ENCODE data around the gene DTHD1. TPM values are rescaled to one million over a fixed set of nuclear protein-coding genes. Genes with fewer than 3 reads are reported as not detected.
A peak's percentile ranks its signal among the peaks of the same experiment; 100 is the strongest.

Gene DTHD1
- total and polyA plus RNA-seq, 10 of the 15 experiments (the other 5 are each of a cell fraction or from before 2014, with no cell fraction given) = 0.05 to 2.8 (median 1.4) TPM

GRCh38 chr4:36241771-36242170, 39.6 kb upstream of the DTHD1 start:
- ATAC-seq (peak; percentile 64), FAIRE-seq (peak; percentile 90), DNase-seq (ENCODE audit: low read depth, low spot score) (peak; percentile 53)
- SMC1A ChIA-PET (ENCODE audit: uncharacterized antibody, unreplicated experiment) = interaction anchor here (0.9 to 6.9 kb wide), 23 partner anchors 9 to 163 kb away, joined by 3 to 78 read pairs (median 11); no protein-coding TSS in a partner anchor
- H4K20me1 ChIP-seq (ENCODE audit: control insufficient read depth, insufficient read depth) = no peaks in the 10 kb centered on the region
- H3K4me1 ChIP-seq (ENCODE audit: control insufficient read depth, insufficient read depth, low read length) = no peaks in the 10 kb centered on the region; the same call in 1 of the 2 replicates
- intact Hi-C loops (cut with micrococcal nuclease; ENCODE audit: unreplicated experiment) = loop anchor here (2.0 to 5.0 kb wide), 2 partner anchors 145 to 1651 kb away; partner anchors contain the start of gene TBC1D1
- H3K27me3 ChIP-seq (replicated peaks in 1 of 2; ENCODE audit: control insufficient read depth in 2 of 2, insufficient read depth in 2 of 2, low read length in 1 of 2) = no peaks in the 10 kb centered on the region
- H3K4me2 ChIP-seq (ENCODE audit: control insufficient read depth, insufficient read depth) = peak overlapping the region; percentile 72
- POLR2A ChIA-PET = interaction anchor here (0.5 to 1.9 kb wide), 4 partner anchors 10 to 1611 kb away, joined by 3 to 10 read pairs (median 3); no protein-coding TSS in a partner anchor
- peaks cover 0 to 15% of the 10 kb centered on the region in 2 experiments; a peak in 1 of 4 replicates for H3K36me3 ChIP-seq (ENCODE audit: control insufficient read depth in 2 of 2, insufficient read depth in 2 of 2, low read length in 1 of 2)
- RAD21 ChIA-PET (ENCODE audit: unreplicated experiment) = interaction anchor here (1.0 to 4.5 kb wide), 11 partner anchors 12 to 158 kb away, joined by 3 to 51 read pairs (median 14); no protein-coding TSS in a partner anchor
- H2AFZ ChIP-seq (ENCODE audit: control insufficient read depth, low read depth, low read length) = no peak overlapping the region
- H3K9ac ChIP-seq (ENCODE audit: control insufficient read depth, insufficient read depth, low read length) = peak overlapping the region; percentile 94
- CTCF ChIA-PET = interaction anchor here (1.0 to 4.5 kb wide), 3 partner anchors 17 to 151 kb away, joined by 3 to 23 read pairs (median 7); no protein-coding TSS in a partner anchor
- WGBS (ENCODE audit: insufficient coverage, insufficient replicate concordance, low lambda C conversion rate, missing lambda C conversion rate) = 2% methylated on average over 2 of the region's 2 CpGs
- H3K27ac ChIP-seq (ENCODE audit: control insufficient read depth, insufficient read depth) = peak overlapping the region; percentile 88
- no TSS peak for BruUV-seq (replicated peaks)
- in situ Hi-C loops (cut with MboI) = loop anchor here (5.0 kb wide), 1 partner anchor 81 kb away; no protein-coding TSS in a partner anchor
- peaks cover 61% of the 10 kb centered on the region for H3K79me2 ChIP-seq (ENCODE audit: control insufficient read depth, insufficient read depth, low read length)
- peaks cover 12% of the 10 kb centered on the region for H3K9me3 ChIP-seq (replicated peaks; ENCODE audit: control insufficient read depth, insufficient read depth, low read length)
- TF ChIP-seq IRF3 (IDR thresholded peaks at IDR 0.05) = no peak
- TF ChIP-seq RELB (IDR thresholded peaks at IDR 0.05; ENCODE audit: low read depth) = peak; percentile 22; the same call in 1 of the 2 replicates
- TF ChIP-seq E2F4 (IDR thresholded peaks at IDR 0.05; ENCODE audit: low read depth, low read length) = no peak
- peak; percentile 96 for TF ChIP-seq RAD51 (IDR thresholded peaks at IDR 0.05)
- TF ChIP-seq NR2C2 (IDR thresholded peaks at IDR 0.05; ENCODE audit: borderline replicate concordance, control insufficient read depth, insufficient read length, low read depth) = no peak
- peak; percentile 63; the same call in 1 of the 2 replicates for TF ChIP-seq MAX (IDR thresholded peaks at IDR 0.05; ENCODE audit: low read depth, low read length)
- TF ChIP-seq KLF5 (IDR thresholded peaks at IDR 0.05; ENCODE audit: partially characterized antibody) = no peak
- TF ChIP-seq ATF7 (IDR thresholded peaks at IDR 0.05; ENCODE audit: low read depth) = 0 out of 2 replicates have a peak, but pooled peaks have one; percentile 15
- TF ChIP-seq POLR2AphosphoS5 (IDR thresholded peaks at IDR 0.05; ENCODE audit: low read length) = no peak
- no peak for TF ChIP-seq MYB (IDR thresholded peaks at IDR 0.05; ENCODE audit: borderline replicate concordance, low read depth, low read length)
- peak; percentile 56; the same call in 1 of the 2 replicates for TF ChIP-seq ATF3 (IDR thresholded peaks at IDR 0.05; ENCODE audit: borderline replicate concordance, extremely low read depth, low read depth, low read length)
- TF ChIP-seq RUNX3 (IDR thresholded peaks at IDR 0.05; ENCODE audit: low read length) = 0 out of 2 replicates have a peak, but pooled peaks have one; percentile 12
- no peak for TF ChIP-seq HDAC6 (IDR thresholded peaks at IDR 0.05; ENCODE audit: unreplicated experiment)
- TF ChIP-seq USF2 (IDR thresholded peaks at IDR 0.05; ENCODE audit: borderline replicate concordance, low read depth, low read length) = peak; percentile 77; the same call in 1 of the 2 replicates
- TF ChIP-seq IRF4 (IDR thresholded peaks at IDR 0.05; ENCODE audit: low read depth, low read length) = no peak
- TF ChIP-seq BHLHE40 (IDR thresholded peaks at IDR 0.05; ENCODE audit: borderline replicate concordance in 1 of 2, low read depth in 2 of 2, low read length in 1 of 2) = peak; percentile 91 to 92
- no peak for TF ChIP-seq GATAD2B (conservative IDR thresholded peaks at IDR 0.05; ENCODE audit: low read depth)
- no peak for TF ChIP-seq BRCA1 (IDR thresholded peaks at IDR 0.05; ENCODE audit: low read depth, low read length)
- peak overlapping the region; percentile 84 for H3K4me3 ChIP-seq
